GM06990 (cell line): ENCODE measurements around the gene ITGA2.
"Not testable (repeated sequence)": the region's sequence is repeated elsewhere in the genome, so short reads cannot be mapped to it uniquely, and the experiment has no call there.

Experiments
- DNase-seq: peaks from one replicate; pipeline ENCODE4 v3.0.0-alpha.2; 2011; ENCODE audit not compliant: insufficient read length; ENCODE audit errors: extremely low read depth
- H3K27me3 ChIP-seq: replicated peaks from 2 replicates; pipeline ENCODE4 v1.6.0; 2011; ENCODE audit warnings: low read length; ENCODE audit not compliant: control insufficient read depth, insufficient read depth
- H3K36me3 ChIP-seq: 2 replicates; pipeline ENCODE4 v1.5.1; 2011; ENCODE audit warnings: low read length; ENCODE audit not compliant: control insufficient read depth, insufficient read depth
- H3K4me3 ChIP-seq: replicated peaks from 2 replicates; pipeline ENCODE4 v1.5.1; 2011; ENCODE audit warnings: low read depth, mild to moderate bottlenecking, control low read depth, low read length
- TF ChIP-seq, protein P1 (sequence below): IDR thresholded peaks from 2 replicates; pipeline ENCODE4 v1.5.1; 2011; ENCODE audit warnings: low read length, control low read depth, mild to moderate bottlenecking, inconsistent platforms; ENCODE audit not compliant: insufficient read depth, poor library complexity, severe bottlenecking

The ITGA2 gene

DNA sequence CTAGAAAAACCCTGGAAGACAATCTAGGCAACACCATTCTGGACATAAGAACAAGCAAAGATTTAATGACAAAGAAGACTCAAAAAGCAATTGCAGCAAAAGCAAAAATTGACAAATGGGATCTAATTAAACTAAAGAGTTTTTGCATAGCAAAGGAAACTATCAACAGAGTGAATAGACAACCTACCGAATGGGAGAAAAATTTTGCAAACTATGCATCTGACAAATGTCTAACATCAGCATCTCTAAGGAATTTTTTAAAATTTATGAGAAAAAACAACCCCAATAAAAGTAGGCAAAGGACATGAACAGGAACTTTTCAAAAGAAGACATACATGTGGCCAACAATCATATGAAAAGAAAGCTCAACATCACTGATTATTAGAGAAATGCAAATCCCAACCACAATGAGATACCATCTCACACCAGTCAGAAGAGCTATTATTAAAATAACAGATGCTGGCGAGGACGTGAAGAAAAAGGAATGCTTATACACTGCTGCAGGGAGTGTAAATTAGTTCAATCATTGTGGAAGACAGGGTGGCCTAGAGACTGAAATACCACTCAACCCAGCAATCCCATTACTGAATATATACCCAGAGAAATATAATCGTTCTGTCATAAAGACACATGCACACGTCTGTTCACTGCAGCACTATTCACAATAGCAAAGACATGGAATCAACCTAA, 116.6 kb downstream of the ITGA2 start:
- Histone ChIP-seq H3K36me3 (no peaks in the 10 kb centered on the region), H3K4me3 (no peak overlapping the region), H3K27me3 (no peaks in the 10 kb centered on the region)
- DNase-seq, result no peak
- TF ChIP-seq, protein P1, sequence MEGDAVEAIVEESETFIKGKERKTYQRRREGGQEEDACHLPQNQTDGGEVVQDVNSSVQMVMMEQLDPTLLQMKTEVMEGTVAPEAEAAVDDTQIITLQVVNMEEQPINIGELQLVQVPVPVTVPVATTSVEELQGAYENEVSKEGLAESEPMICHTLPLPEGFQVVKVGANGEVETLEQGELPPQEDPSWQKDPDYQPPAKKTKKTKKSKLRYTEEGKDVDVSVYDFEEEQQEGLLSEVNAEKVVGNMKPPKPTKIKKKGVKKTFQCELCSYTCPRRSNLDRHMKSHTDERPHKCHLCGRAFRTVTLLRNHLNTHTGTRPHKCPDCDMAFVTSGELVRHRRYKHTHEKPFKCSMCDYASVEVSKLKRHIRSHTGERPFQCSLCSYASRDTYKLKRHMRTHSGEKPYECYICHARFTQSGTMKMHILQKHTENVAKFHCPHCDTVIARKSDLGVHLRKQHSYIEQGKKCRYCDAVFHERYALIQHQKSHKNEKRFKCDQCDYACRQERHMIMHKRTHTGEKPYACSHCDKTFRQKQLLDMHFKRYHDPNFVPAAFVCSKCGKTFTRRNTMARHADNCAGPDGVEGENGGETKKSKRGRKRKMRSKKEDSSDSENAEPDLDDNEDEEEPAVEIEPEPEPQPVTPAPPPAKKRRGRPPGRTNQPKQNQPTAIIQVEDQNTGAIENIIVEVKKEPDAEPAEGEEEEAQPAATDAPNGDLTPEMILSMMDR, result no peak

GRCh38 chr5:53109056-53109442, 119.9 kb downstream of the ITGA2 start:
- no peaks in the 10 kb centered on the region for H3K27me3 ChIP-seq
- peak overlapping the region; percentile 93 for H3K4me3 ChIP-seq
- no peak for DNase-seq
- TF ChIP-seq, protein P1, result no peak
- H3K36me3 ChIP-seq, result no peaks in the 10 kb centered on the region

- no peaks in the 10 kb centered on the region for H3K27me3 ChIP-seq
- H3K4me3 ChIP-seq, result peak within 1 kb of the TSS; percentile 93
- TF ChIP-seq, protein P1, result no peak
- peak; percentile 92 for DNase-seq
- no peaks in the 10 kb centered on the region for H3K36me3 ChIP-seq
Measured at GRCh38 chr5:53109443-53110127, 120.4 kb downstream of the ITGA2 start, which contains the start of gene MOCS2. Gene MOCS2, minus strand, starts transcription at chr5:53109757. Its CDS starts 2,583 bp downstream, at chr5:53107174.

DNA sequence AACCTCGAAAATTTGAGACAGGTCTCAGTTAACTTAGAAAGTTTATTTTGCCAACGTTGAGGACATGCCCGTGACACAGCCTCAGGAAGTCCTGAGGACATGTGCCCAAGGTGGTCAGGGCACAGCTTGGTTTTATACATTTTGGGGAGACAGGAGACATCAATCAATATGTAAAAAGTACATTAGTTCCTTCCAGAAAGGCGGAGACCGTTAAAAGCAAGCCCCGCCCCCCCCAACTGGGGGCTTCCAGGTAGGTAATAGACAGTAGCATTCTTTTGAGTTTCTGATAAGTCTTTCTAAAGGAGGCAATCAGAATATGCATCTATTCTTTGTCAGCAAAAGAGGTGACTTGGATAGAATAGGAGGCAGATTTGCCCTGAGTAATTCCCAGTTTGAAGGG, 121.0 kb downstream of the ITGA2 start:
- Histone ChIP-seq H3K27me3 (no peaks in the 10 kb centered on the region), H3K4me3 (peak overlapping the region; percentile 93), H3K36me3 (no peaks in the 10 kb centered on the region)
- TF ChIP-seq, protein P1, result no peak
- DNase-seq, result no peak

DNA sequence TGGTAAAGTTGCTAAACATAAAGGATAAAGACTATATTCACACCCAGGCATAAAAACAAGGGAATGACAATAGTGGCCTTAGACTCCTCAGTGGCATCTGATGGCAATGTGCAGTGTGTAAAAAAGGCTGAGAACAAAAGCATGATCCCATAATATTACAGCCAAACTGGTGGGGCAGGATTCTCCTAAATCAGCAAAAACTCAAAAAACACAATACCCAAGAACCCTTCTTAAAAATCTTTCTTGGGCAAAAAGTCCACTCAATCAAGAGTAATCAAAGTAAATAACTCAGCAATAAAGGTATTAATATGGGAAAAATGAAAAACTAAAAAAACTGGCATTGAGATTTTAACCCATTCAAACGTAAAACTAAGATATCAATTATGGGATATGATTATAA, 122.0 kb downstream of the ITGA2 start:
- Histone ChIP-seq H3K36me3 (no peaks in the 10 kb centered on the region), H3K4me3 (no peak overlapping the region), H3K27me3 (no peaks in the 10 kb centered on the region)
- TF ChIP-seq, protein P1, result no peak
- DNase-seq, result no peak

DNA sequence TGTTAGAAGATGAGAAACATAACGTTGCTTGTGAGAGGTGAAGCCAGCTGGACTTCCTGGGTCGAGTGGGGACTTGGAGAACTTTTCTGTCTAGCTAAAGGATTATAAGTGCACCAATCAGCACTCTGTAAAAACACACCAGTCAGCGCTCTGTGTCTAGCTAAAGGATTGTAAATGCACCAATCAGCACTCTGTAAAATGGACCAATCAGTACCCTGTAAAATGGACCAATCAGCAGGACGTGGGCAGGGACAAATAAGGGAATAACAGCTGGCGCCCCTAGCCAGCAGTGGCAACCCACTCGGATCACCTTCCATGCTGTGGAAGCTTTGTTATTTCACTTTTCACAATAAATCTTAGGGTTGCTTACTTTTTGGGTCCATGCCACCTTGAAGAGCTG, 123.2 kb downstream of the ITGA2 start:
- not testable (repeated sequence) for H3K4me3 ChIP-seq, DNase-seq, H3K27me3 ChIP-seq, H3K36me3 ChIP-seq
